Activated CD4-positive, alpha-beta T cell treated with anti-CD3 and anti-CD28 coated beads, Interleukin-2, amount 50 U/mL, for 4 hours (primary cell): ENCODE measurements around the gene ANKS1B.
"Not testable (repeated sequence)": the region's sequence is repeated elsewhere in the genome, so short reads cannot be mapped to it uniquely, and the experiment has no call there.

Source experiments
- DNase-seq, 2 experiments: peaks; one replicate each; pipeline ENCODE4 v3.0.0-alpha.2; 2020

The ANKS1B gene

GRCh38 chr12:99250091-99250490 lies 734.6 kb downstream of the ANKS1B start:
- no peak for DNase-seq

GRCh38 chr12:99249543-99249942 lies 735.2 kb downstream of the ANKS1B start:
- no peak for DNase-seq

- DNase-seq = not testable (repeated sequence)
Observed at GRCh38 chr12:99237907-99238538, 746.7 kb downstream of the ANKS1B start.

GRCh38 chr12:99235381-99235780 lies 749.4 kb downstream of the ANKS1B start:
- DNase-seq = no peak

GRCh38 chr12:99234702-99235101 lies 750.0 kb downstream of the ANKS1B start:
- no peak for DNase-seq

- no peak for DNase-seq
Observed at GRCh38 chr12:99232324-99232723, 752.4 kb downstream of the ANKS1B start.

GRCh38 chr12:99231031-99231430 lies 753.7 kb downstream of the ANKS1B start:
- no peak for DNase-seq

- no peak for DNase-seq
Observed at GRCh38 chr12:99224237-99224636, 760.5 kb downstream of the ANKS1B start.

GRCh38 chr12:99223579-99223978 lies 761.2 kb downstream of the ANKS1B start:
- DNase-seq = no peak

- no peak for DNase-seq
Observed at GRCh38 chr12:99213047-99213446, 771.7 kb downstream of the ANKS1B start.

- DNase-seq = no peak
Observed at GRCh38 chr12:99212275-99212674, 772.5 kb downstream of the ANKS1B start.

GRCh38 chr12:99205111-99205510 lies 779.6 kb downstream of the ANKS1B start:
- DNase-seq = no peak

GRCh38 chr12:99201906-99202645 lies 782.7 kb downstream of the ANKS1B start:
- no peak for DNase-seq

- no peak for DNase-seq
Observed at GRCh38 chr12:99200711-99201384, 783.9 kb downstream of the ANKS1B start.

- no peak for DNase-seq
Observed at GRCh38 chr12:99195474-99195873, 789.3 kb downstream of the ANKS1B start.

GRCh38 chr12:99192489-99192888 lies 792.2 kb downstream of the ANKS1B start:
- no peak for DNase-seq

- no peak for DNase-seq
Observed at GRCh38 chr12:99176871-99177270, 807.9 kb downstream of the ANKS1B start.

- DNase-seq = no peak
Observed at GRCh38 chr12:99170461-99170860, 814.3 kb downstream of the ANKS1B start.

- no peak for DNase-seq
Observed at GRCh38 chr12:99170037-99170436, 814.7 kb downstream of the ANKS1B start.

GRCh38 chr12:99157946-99158345 lies 826.8 kb downstream of the ANKS1B start:
- no peak for DNase-seq

- DNase-seq = no peak
Observed at GRCh38 chr12:99154983-99155336, 829.8 kb downstream of the ANKS1B start.

- no peak for DNase-seq
Observed at GRCh38 chr12:99154216-99154982, 830.3 kb downstream of the ANKS1B start.

- no peak for DNase-seq
Observed at GRCh38 chr12:99153293-99153692, 831.4 kb downstream of the ANKS1B start.
